NCI-H748 treated with DMSO at 0.1 percent for 48 hours (cell line): ENCODE data around the gene CENPO.
A peak's percentile ranks its signal among the peaks of the same experiment; 100 is the strongest.
"Not testable (repeated sequence)": the region's sequence is repeated elsewhere in the genome, so short reads cannot be mapped to it uniquely, and the experiment has no call there.

ENCODE experiments used
- DNase-seq: peaks from one replicate; lab custom pipeline; 2025; lab: John Stamatoyannopoulos, UW

CENPO gene

GRCh38 chr2:24824966-24825882 is 32.0 kb downstream of the CENPO start:
- DNase-seq: no peak

GRCh38 chr2:24825883-24826772 is 32.9 kb downstream of the CENPO start:
- no peak for DNase-seq

GRCh38 chr2:24826773-24827145 is 33.5 kb downstream of the CENPO start:
- no peak for DNase-seq

GRCh38 chr2:24827321-24828237 is 34.4 kb downstream of the CENPO start:
- DNase-seq: peak; percentile 53

- no peak for DNase-seq
Measured at GRCh38 chr2:24828238-24828996, 35.2 kb downstream of the CENPO start.

GRCh38 chr2:24830351-24830750 is 37.1 kb downstream of the CENPO start:
- no peak for DNase-seq

GRCh38 chr2:24830786-24831185 is 37.6 kb downstream of the CENPO start:
- DNase-seq: no peak

GRCh38 chr2:24831221-24832072 is 38.2 kb downstream of the CENPO start:
- DNase-seq: no peak

GRCh38 chr2:24832073-24832461 is 38.8 kb downstream of the CENPO start:
- DNase-seq: no peak

GRCh38 chr2:24832521-24832920 is 39.3 kb downstream of the CENPO start:
- DNase-seq: no peak

- no peak for DNase-seq
Measured at GRCh38 chr2:24832931-24833701, 39.9 kb downstream of the CENPO start.

- no peak for DNase-seq
Measured at GRCh38 chr2:24833821-24834732, 40.9 kb downstream of the CENPO start.

GRCh38 chr2:24834733-24835395 is 41.6 kb downstream of the CENPO start:
- DNase-seq: no peak

- not testable (repeated sequence) for DNase-seq
Measured at GRCh38 chr2:24835411-24835810, 42.2 kb downstream of the CENPO start.

GRCh38 chr2:24836206-24836605 is 43.0 kb downstream of the CENPO start:
- no peak for DNase-seq

- no peak for DNase-seq
Measured at GRCh38 chr2:24836706-24837105, 43.5 kb downstream of the CENPO start.

- DNase-seq: no peak
Measured at GRCh38 chr2:24837996-24838513, 44.8 kb downstream of the CENPO start.
